HG03354 (cell line): ENCODE results near the gene TMEM132C.

Experiments used
- ATAC-seq: cut with Tn5 transposase; IDR thresholded peaks from one replicate; pipeline ENCODE4 v1.9.1; 2021; ENCODE audit warnings: mild to moderate bottlenecking; ENCODE audit not compliant: unreplicated experiment, poor library complexity, severe bottlenecking

TMEM132C gene

DNA sequence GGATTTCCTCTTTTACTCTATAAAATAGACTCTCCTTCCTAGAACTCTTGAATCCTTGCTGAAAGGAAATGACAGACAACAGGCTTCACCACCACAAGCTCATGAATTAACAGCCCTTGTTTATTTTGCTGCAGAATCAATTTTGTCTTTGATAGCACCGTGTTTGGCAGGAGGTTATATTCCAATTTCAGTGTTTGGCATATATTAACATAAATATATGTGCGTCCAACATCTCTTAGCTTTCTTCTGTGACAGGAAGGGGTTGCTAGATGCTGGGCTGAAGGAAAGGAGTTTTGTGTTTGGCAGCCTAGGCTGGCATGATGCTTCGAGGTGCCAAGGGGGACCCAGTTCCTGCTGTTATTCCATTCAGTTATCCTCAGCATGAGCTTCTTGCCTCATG, 126.4 kb downstream of the TMEM132C start:
- ATAC-seq, result no peak

DNA sequence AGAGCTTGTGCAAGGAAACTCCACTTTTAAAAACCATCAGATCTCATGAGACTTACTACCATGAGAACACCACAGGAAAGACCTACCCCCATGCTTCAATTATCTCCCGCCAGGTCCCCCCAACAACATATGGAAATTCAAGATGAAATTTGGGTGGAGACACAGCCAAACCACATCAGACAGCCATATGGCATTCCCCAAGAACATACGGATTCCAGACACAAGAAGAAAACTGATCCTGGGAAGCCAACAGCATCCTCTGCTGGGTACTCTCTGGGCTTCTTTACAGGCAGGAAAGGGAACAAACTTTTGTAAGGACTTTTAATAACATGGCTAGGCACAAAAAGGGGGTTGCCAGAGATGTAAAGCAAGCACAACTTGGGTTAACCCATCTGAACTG, 127.2 kb downstream of the TMEM132C start:
- ATAC-seq, result no peak

DNA sequence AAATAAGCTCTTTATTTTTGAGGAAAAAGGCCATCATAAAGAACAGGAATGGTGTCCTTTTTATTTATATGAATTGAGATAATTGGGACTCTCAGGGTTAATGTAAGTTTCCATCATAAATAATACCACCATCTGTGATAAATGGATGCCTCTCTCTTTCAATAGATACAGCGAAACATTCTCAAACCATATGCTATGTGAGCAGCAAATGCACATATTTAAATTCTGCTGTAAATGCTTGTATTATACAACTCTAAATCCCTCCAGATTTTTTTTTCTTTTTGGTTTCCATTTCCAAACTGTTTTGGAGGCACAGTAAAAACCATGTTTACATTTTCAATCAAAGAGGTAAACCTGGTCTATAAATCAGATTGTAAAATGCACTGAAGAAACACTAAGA, 132.3 kb downstream of the TMEM132C start:
- no peak for ATAC-seq

- no peak for ATAC-seq
Observed at GRCh38 chr12:128402486-128403243, 135.7 kb downstream of the TMEM132C start.

GRCh38 chr12:128408669-128409068, 141.7 kb downstream of the TMEM132C start:
- ATAC-seq, result no peak

- ATAC-seq, result no peak
Observed at GRCh38 chr12:128415036-128415560, 148.1 kb downstream of the TMEM132C start.

DNA sequence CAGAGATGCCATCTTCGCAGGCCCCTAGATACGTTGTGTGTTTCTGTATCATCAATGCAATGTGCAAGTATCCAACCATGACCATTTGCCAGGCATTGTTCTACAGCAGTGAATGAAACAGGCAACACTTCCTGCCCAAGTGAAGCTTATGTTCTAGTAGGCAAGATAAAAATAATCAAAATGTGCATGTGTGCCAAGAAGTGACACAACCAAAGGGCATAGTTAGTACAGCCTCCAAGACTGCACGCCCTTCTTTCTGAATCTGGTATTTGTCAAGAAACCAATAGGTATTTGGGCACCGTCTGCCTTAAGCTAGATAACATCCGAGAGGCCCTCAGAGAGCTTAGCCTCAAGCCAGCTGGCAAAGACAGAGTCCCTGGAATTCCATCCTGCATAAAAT, 152.0 kb downstream of the TMEM132C start:
- ATAC-seq, result no peak

GRCh38 chr12:128420163-128420562, 153.2 kb downstream of the TMEM132C start:
- ATAC-seq, result no peak

DNA sequence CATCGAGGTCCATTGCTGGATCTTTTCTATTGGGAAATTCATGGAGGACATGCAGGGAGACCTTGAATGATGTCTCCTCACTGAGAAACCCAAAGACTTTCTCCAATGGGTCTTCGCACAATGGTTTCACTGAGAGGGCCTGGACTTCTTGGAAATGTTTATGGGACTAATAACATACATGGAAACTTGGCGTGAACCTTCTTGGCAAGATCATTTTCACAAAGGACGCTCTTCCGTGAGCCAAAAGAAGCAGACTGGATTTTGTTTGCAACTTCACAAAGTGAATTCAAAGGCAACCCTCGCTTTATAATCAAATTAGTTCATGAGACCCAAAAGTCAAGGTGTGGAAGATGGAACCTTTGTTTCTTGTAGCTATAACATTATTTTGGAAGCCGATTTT, 154.4 kb downstream of the TMEM132C start:
- ATAC-seq, result no peak

- ATAC-seq, result no peak
Observed at GRCh38 chr12:128423205-128423604, 156.2 kb downstream of the TMEM132C start.

GRCh38 chr12:128424931-128425431, 158.0 kb downstream of the TMEM132C start:
- no peak for ATAC-seq

- ATAC-seq, result no peak
Observed at GRCh38 chr12:128425666-128426331, 158.8 kb downstream of the TMEM132C start.

DNA sequence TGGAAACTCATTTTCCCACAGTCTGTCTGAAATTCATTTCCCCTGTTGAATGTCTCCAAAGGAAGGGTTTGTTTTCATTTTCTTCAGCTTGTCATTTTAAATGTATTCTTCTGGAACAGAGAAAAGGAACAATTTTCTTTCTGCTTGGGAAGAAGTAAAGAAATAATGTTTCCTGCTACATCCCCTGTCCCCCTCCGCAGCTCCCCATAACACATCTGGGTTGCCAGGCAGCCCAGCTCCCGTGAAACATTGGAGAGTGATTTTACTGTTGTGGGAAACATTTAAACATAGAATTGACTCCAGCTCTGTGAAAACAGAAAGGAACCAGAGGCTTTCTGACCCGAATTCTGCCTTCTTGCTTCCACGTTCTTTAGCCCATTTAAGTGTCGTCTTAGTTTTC, 159.5 kb downstream of the TMEM132C start:
- no peak for ATAC-seq

GRCh38 chr12:128439796-128440195, 172.8 kb downstream of the TMEM132C start:
- ATAC-seq, result no peak

GRCh38 chr12:128442096-128442495, 175.1 kb downstream of the TMEM132C start:
- no peak for ATAC-seq

DNA sequence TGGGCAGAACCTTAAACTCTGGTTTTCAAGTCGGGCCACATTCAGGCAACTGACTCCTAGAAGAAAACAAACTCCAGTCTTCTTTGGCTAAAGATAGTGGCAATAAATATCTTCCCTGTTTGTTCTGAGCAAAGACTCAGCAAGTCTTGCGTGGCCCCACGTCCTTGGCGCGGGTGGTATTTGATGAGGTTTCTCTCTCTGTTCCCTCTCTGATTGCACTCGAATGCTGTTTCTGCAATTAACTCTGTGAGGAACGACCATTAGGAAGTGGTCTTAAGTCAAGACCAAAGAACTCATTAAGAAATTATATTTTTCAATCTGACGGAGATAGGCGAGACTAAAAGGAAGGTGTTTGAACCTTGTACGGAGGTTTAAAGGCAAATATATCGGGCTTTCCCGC, 177.6 kb downstream of the TMEM132C start:
- no peak for ATAC-seq

DNA sequence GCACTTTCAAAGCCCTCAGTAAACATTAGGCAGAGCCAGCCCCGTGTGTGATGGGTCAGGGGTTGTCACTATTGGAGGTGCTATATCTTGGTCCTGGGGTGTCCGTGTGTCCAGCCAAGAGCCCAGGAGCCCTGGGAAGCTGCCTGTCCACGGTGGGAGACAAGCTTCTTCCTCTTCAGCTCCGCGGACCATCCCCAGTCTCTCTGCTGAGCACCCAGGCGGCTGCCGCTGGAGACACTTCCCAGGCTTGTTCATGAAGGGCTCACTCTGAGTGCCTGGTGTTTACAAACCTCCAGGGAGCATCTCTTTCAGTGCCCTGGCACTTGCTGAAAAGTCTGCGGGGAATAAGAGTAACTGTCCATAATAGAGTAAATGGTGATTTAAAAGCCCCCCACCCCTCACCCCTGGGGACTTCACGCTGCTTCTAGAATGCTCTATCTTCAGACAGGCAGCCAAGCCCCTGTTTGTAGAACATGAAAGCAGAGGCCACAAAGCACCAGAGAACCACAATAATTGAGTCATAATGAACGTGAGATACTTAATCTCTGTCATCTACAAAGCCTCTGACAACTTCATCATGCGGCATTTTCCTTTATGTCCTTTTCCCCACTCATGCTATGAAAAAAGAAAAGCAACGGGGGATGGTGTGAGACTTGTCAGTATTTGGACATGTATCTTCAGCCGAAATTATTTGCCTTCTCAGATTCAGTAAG, 178.6 kb downstream of the TMEM132C start:
- ATAC-seq, result no peak

DNA sequence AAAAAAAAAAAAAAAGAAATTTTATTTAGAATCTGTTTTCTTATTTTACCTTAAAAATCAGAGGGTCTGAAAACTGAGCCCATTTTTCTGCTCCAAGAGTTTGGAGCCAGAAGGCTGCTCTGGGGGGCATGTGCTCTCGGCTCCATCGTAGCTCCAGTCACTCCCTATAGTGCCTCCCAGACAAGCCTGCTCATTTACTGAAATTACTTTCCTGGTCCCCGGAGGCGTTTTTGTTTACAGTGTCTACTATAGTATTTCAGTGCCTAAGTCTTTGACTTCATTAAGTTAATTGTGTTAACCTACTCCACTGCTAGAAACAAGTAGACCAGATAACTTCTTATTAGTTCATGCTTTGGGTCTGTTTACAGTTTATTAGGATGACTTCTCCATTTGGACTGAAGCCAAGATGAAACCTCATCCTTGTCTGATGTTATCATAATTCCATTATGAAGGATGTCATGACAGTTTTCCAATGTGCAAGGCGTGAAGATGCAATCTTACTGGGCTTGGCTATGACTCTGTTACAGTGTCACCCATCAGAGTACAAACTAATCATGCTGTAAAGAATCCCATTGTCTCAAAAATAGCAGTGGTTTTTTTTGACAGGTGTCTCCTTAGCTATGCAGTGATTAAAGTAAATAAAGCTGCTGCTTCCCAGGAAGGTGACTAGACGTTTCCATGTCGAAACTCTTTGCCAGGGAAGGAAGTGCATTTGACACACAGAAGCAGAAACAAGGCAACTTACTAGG, 182.3 kb downstream of the TMEM132C start:
- no peak for ATAC-seq

- no peak for ATAC-seq
Observed at GRCh38 chr12:128450810-128451209, 183.8 kb downstream of the TMEM132C start.

DNA sequence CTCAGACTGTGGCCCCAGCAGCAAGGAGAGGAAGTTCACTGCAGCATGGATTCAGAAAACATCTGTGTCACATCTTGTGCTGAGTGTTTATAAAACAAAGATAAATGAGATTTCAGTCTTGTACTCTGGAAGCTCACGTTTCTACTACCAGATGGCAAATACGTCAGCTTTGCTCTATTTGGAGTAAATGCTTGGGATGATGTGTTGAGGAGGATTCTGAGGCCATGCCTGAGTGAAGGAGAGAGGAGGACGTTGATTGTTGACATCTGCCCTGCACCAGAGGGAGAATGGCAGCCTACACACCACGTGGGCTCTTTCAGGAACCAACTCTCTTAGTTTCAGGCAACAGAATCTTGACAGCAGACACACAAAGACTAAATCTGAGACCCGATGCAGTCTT, 188.9 kb downstream of the TMEM132C start:
- ATAC-seq, result no peak
